ENCODE measurements around the gene SPATA20.

Gene SPATA20

GRCh38 chr17:50507871-50508572, 39.0 kb upstream of the SPATA20 start, which contains the start of gene MYCBPAP:
Gene MYCBPAP, plus strand, starts transcription at chr17:50508439. Its CDS starts 236 bp downstream, at chr17:50508675.
- Histone ChIP-seq H3K9ac (no peak within 1 kb of the TSS), H3K27ac (no peak within 1 kb of the TSS), H3K79me2 (ENCODE audit: insufficient read depth, low read depth) (no peaks in the 10 kb centered on the region), H3K36me3 (ENCODE audit: insufficient read depth) (no peaks in the 10 kb centered on the region), H3K4me2 (no peak within 1 kb of the TSS), H4K20me1 (ENCODE audit: insufficient read depth) (no peaks in the 10 kb centered on the region), H2AFZ (ENCODE audit: low read depth) (no peak within 1 kb of the TSS), H3K27me3 (ENCODE audit: insufficient read depth, low read depth) (no peaks in the 10 kb centered on the region), H3K4me3 (IDR thresholded peaks at IDR 0.05; ENCODE audit: insufficient read depth, low read depth, low read length) (no peak within 1 kb of the TSS), H3K4me1 (ENCODE audit: low read depth, poor library complexity, severe bottlenecking) (no peaks in the 10 kb centered on the region)
- TF ChIP-seq CTCF (conservative IDR thresholded peaks at IDR 0.05; ENCODE audit: low read depth, low read length), result no peak

GRCh38 chr17:50508573-50509460, 38.2 kb upstream of the SPATA20 start:
- Histone ChIP-seq H4K20me1 (ENCODE audit: insufficient read depth) (no peaks in the 10 kb centered on the region), H3K79me2 (ENCODE audit: insufficient read depth, low read depth) (no peaks in the 10 kb centered on the region), H3K4me3 (IDR thresholded peaks at IDR 0.05; ENCODE audit: insufficient read depth, low read depth, low read length) (no peak overlapping the region), H2AFZ (ENCODE audit: low read depth) (no peak overlapping the region), H3K4me1 (ENCODE audit: low read depth, poor library complexity, severe bottlenecking) (no peaks in the 10 kb centered on the region), H3K9ac (no peak overlapping the region), H3K27me3 (ENCODE audit: insufficient read depth, low read depth) (no peaks in the 10 kb centered on the region), H3K36me3 (ENCODE audit: insufficient read depth) (no peaks in the 10 kb centered on the region), H3K4me2 (no peak overlapping the region), H3K27ac (no peak overlapping the region)
- no peak for TF ChIP-seq CTCF (conservative IDR thresholded peaks at IDR 0.05; ENCODE audit: low read depth, low read length)

- H3K4me2 ChIP-seq, result no peak overlapping the region
Observed at GRCh38 chr17:50511058-50511457, 35.9 kb upstream of the SPATA20 start.

GRCh38 chr17:50513495-50513894, 33.5 kb upstream of the SPATA20 start:
- Histone ChIP-seq H3K27me3 (ENCODE audit: insufficient read depth, low read depth) (no peaks in the 10 kb centered on the region), H3K9ac (no peak overlapping the region), H4K20me1 (ENCODE audit: insufficient read depth) (no peaks in the 10 kb centered on the region), H3K4me2 (no peak overlapping the region), H2AFZ (ENCODE audit: low read depth) (no peak overlapping the region), H3K27ac (no peak overlapping the region), H3K4me3 (IDR thresholded peaks at IDR 0.05; ENCODE audit: insufficient read depth, low read depth, low read length) (no peak overlapping the region), H3K4me1 (ENCODE audit: low read depth, poor library complexity, severe bottlenecking) (no peaks in the 10 kb centered on the region), H3K79me2 (ENCODE audit: insufficient read depth, low read depth) (no peaks in the 10 kb centered on the region), H3K36me3 (ENCODE audit: insufficient read depth) (no peaks in the 10 kb centered on the region)
- no peak for TF ChIP-seq CTCF (conservative IDR thresholded peaks at IDR 0.05; ENCODE audit: low read depth, low read length)

More at GRCh38 chr17:50511058-50511457, 35.9 kb upstream of the SPATA20 start:
- no peaks in the 10 kb centered on the region for H4K20me1 ChIP-seq (ENCODE audit: insufficient read depth)
- H2AFZ ChIP-seq (ENCODE audit: low read depth), result no peak overlapping the region
- no peaks in the 10 kb centered on the region for H3K27me3 ChIP-seq (ENCODE audit: insufficient read depth, low read depth)
- H3K36me3 ChIP-seq (ENCODE audit: insufficient read depth), result no peaks in the 10 kb centered on the region
- no peaks in the 10 kb centered on the region for H3K79me2 ChIP-seq (ENCODE audit: insufficient read depth, low read depth)
- no peak overlapping the region for H3K27ac ChIP-seq
- no peak for TF ChIP-seq CTCF (conservative IDR thresholded peaks at IDR 0.05; ENCODE audit: low read depth, low read length)
- H3K9ac ChIP-seq, result no peak overlapping the region
- no peak overlapping the region for H3K4me3 ChIP-seq (IDR thresholded peaks at IDR 0.05; ENCODE audit: insufficient read depth, low read depth, low read length)
- no peaks in the 10 kb centered on the region for H3K4me1 ChIP-seq (ENCODE audit: low read depth, poor library complexity, severe bottlenecking)
